GM21576 (cell line): Measurements from ENCODE around the gene SRGAP1.
"Not testable (repeated sequence)": the region's sequence is repeated elsewhere in the genome, so short reads cannot be mapped to it uniquely, and the experiment has no call there.

Source experiments
- ATAC-seq: cut with Tn5 transposase; IDR thresholded peaks from one replicate; pipeline ENCODE4 v1.9.1; 2021; ENCODE audit warnings: mild to moderate bottlenecking, moderate library complexity; ENCODE audit not compliant: unreplicated experiment

The SRGAP1 gene

GRCh38 chr12:64099397-64099796, 254.9 kb downstream of the SRGAP1 start:
- no peak for ATAC-seq

GRCh38 chr12:64102339-64102738, 257.8 kb downstream of the SRGAP1 start:
- ATAC-seq = no peak

GRCh38 chr12:64103825-64104740, 259.6 kb downstream of the SRGAP1 start:
- no peak for ATAC-seq

- no peak for ATAC-seq
These were observed 260.5 kb downstream of the SRGAP1 start for GRCh38 chr12:64105026-64105425.

GRCh38 chr12:64107776-64108175, 263.3 kb downstream of the SRGAP1 start:
- ATAC-seq = no peak

- no peak for ATAC-seq
These were observed 265.2 kb downstream of the SRGAP1 start for GRCh38 chr12:64109706-64110105.

- ATAC-seq = no peak
These were observed 266.4 kb downstream of the SRGAP1 start for GRCh38 chr12:64110864-64111263.

- ATAC-seq = no peak
These were observed 272.5 kb downstream of the SRGAP1 start for GRCh38 chr12:64116969-64117368.

- ATAC-seq = no peak
These were observed 276.1 kb downstream of the SRGAP1 start for GRCh38 chr12:64120568-64120967.

- not testable (repeated sequence) for ATAC-seq
These were observed 276.6 kb downstream of the SRGAP1 start for GRCh38 chr12:64121086-64121485.

GRCh38 chr12:64122154-64122553, 277.7 kb downstream of the SRGAP1 start:
- no peak for ATAC-seq

GRCh38 chr12:64122995-64123394, 278.5 kb downstream of the SRGAP1 start:
- no peak for ATAC-seq

- no peak for ATAC-seq
These were observed 278.9 kb downstream of the SRGAP1 start for GRCh38 chr12:64123448-64123847.

- no peak for ATAC-seq
These were observed 280.2 kb downstream of the SRGAP1 start for GRCh38 chr12:64124511-64125197.

- no peak for ATAC-seq
These were observed 281.4 kb downstream of the SRGAP1 start for GRCh38 chr12:64125913-64126312.

- no peak for ATAC-seq
These were observed 283.3 kb downstream of the SRGAP1 start for GRCh38 chr12:64127811-64128210.

GRCh38 chr12:64128366-64128765, 283.9 kb downstream of the SRGAP1 start:
- ATAC-seq = no peak

- ATAC-seq = not testable (repeated sequence)
These were observed 286.0 kb downstream of the SRGAP1 start for GRCh38 chr12:64130476-64130875.

- not testable (repeated sequence) for ATAC-seq
These were observed 287.0 kb downstream of the SRGAP1 start for GRCh38 chr12:64131456-64131855.

- ATAC-seq = not testable (repeated sequence)
These were observed 288.2 kb downstream of the SRGAP1 start for GRCh38 chr12:64132672-64133071.

- ATAC-seq = no peak
These were observed 292.6 kb downstream of the SRGAP1 start for GRCh38 chr12:64137117-64137516.

GRCh38 chr12:64139021-64139420, 294.5 kb downstream of the SRGAP1 start:
- ATAC-seq = no peak
